ENCODE measurements around the gene UST. TPM values are rescaled to one million over a fixed set of nuclear protein-coding genes. Genes with fewer than 3 reads are reported as not detected.

Gene UST
- total and polyA plus RNA-seq, 2 of the 8 experiments (the other 6 are each of a cell fraction or from before 2014, with no cell fraction given) = 13.5 to 34.5 TPM

GRCh38 chr6:148888856-148889255 is 142.0 kb downstream of the UST start:
- H3K79me1 ChIP-seq (ENCODE audit: low read depth, low read length) = peaks cover 2% of the 10 kb centered on the region; the same call in 1 of the 2 replicates
- H3K4me2 ChIP-seq (ENCODE audit: insufficient read depth in 1 of 2, low read depth in 2 of 2, low read length in 2 of 2) = no peak overlapping the region
- H3K56ac ChIP-seq (replicated peaks; ENCODE audit: insufficient read length, low read depth, low read length) = no peak overlapping the region
- no peak overlapping the region for H2AFZ ChIP-seq (ENCODE audit: low read length)
- H2BK15ac ChIP-seq (ENCODE audit: low read length) = no peak overlapping the region
- H2BK20ac ChIP-seq (ENCODE audit: low read length) = no peak overlapping the region
- H3K4ac ChIP-seq (replicated peaks; ENCODE audit: insufficient read length, low read depth, low read length) = no peak overlapping the region
- ChIA-PET POLR2A (ENCODE audit: partially characterized antibody) (no interaction called here), CTCF (ENCODE audit: partially characterized antibody) (interaction anchor here (0.6 to 1.1 kb wide), 4 partner anchors 16 to 22 kb away, joined by 3 to 4 read pairs (median 3); no protein-coding TSS in a partner anchor)
- DNase-seq (ENCODE audit: low read depth in 1 of 2, low spot score in 2 of 2) = no peak
- no peaks in the 10 kb centered on the region for H4K20me1 ChIP-seq (replicated peaks in 1 of 2; ENCODE audit: control insufficient read depth in 1 of 2, insufficient read depth in 2 of 2, low read length in 2 of 2)
- no peak overlapping the region for H2BK12ac ChIP-seq (ENCODE audit: low read depth, low read length)
- no peak overlapping the region for H2AK5ac ChIP-seq (ENCODE audit: low read depth, low read length)
- H3K23ac ChIP-seq (ENCODE audit: insufficient read length) = no peak overlapping the region
- H3K27ac ChIP-seq (ENCODE audit: low read depth, low read length) = no peak overlapping the region
- no peak overlapping the region for H3K9ac ChIP-seq (replicated peaks in 1 of 4; ENCODE audit: extremely low read depth in 1 of 4, low read depth in 3 of 4, low read length in 3 of 4)
- WGBS, 2 experiments (ENCODE audit: extremely low coverage in 1 of 2, insufficient coverage in 1 of 2, insufficient read length in 1 of 2, insufficient replicate concordance in 2 of 2, low coverage in 1 of 2, low lambda C conversion rate in 2 of 2, missing lambda C conversion rate in 1 of 2) = 91% methylated on average over 3 of the region's 3 CpGs; no CpG with 5 or more reads in 1 of the 2 experiments
- H3K9me3 ChIP-seq (ENCODE audit: insufficient read depth in 2 of 2, low read depth in 1 of 2, low read length in 1 of 2) = no peaks in the 10 kb centered on the region
- H2BK120ac ChIP-seq (replicated peaks; ENCODE audit: low read depth, low read length) = no peak overlapping the region
- H3K14ac ChIP-seq (ENCODE audit: insufficient read length) = no peak overlapping the region
- no peak overlapping the region for H2BK5ac ChIP-seq (ENCODE audit: low read depth, low read length)
- no peak overlapping the region for H3K4me3 ChIP-seq (ENCODE audit: extremely low read depth in 1 of 4, insufficient read depth in 2 of 4, low read depth in 3 of 4, low read length in 4 of 4)
- FAIRE-seq = no peak
- no peak overlapping the region for H3K18ac ChIP-seq (ENCODE audit: extremely low read depth, low read length)
- no peak overlapping the region for H4K5ac ChIP-seq (ENCODE audit: insufficient read length, low read depth, low read length)
- H3K4me1 ChIP-seq (replicated peaks in 1 of 4; ENCODE audit: control insufficient read depth in 3 of 4, insufficient read depth in 4 of 4, low read length in 3 of 4) = peaks cover 2 to 16% (median 7%) of the 10 kb centered on the region in 4 experiments; a peak in 5 of 7 replicates
- H3K36me3 ChIP-seq (ENCODE audit: control insufficient read depth in 2 of 4, insufficient read depth in 4 of 4, low read length in 3 of 4) = peaks cover 0 to 15% (median 1%) of the 10 kb centered on the region in 4 experiments; a peak in 1 of 8 replicates
- no peaks in the 10 kb centered on the region for H3K27me3 ChIP-seq (replicated peaks in 1 of 4; ENCODE audit: control insufficient read depth in 3 of 4, extremely low read depth in 1 of 4, insufficient read depth in 3 of 4, low read length in 3 of 4)
- peaks cover 0 to 19% of the 10 kb centered on the region in 2 experiments; a peak in 2 of 4 replicates for H3K79me2 ChIP-seq (ENCODE audit: control insufficient read depth in 1 of 2, insufficient read depth in 2 of 2, low read length in 2 of 2)
- H3K23me2 ChIP-seq (ENCODE audit: low read depth, low read length) = no peaks in the 10 kb centered on the region
- no peak overlapping the region for H4K8ac ChIP-seq (ENCODE audit: extremely low read depth, insufficient read depth, low read length)
- no peak overlapping the region for H4K91ac ChIP-seq (replicated peaks; ENCODE audit: insufficient read length, low read length)
- TF ChIP-seq TAF1 (IDR thresholded peaks at IDR 0.05; ENCODE audit: low read depth, low read length) (no peak), SAP30 (IDR thresholded peaks at IDR 0.05; ENCODE audit: insufficient read depth, insufficient replicate concordance, low read length) (no peak), CBX5 (IDR thresholded peaks at IDR 0.05; ENCODE audit: low read depth, low read length) (no peak), GABPA (IDR thresholded peaks at IDR 0.05; ENCODE audit: borderline replicate concordance, insufficient read depth, low read length) (no peak), CHD2 (IDR thresholded peaks at IDR 0.05; ENCODE audit: low read length) (no peak), CEBPB (IDR thresholded peaks at IDR 0.05; ENCODE audit: low read depth, low read length) (no peak), MAFK (IDR thresholded peaks at IDR 0.05; ENCODE audit: low read depth, low read length) (no peak), SRF (IDR thresholded peaks at IDR 0.05; ENCODE audit: low read depth, low read length) (no peak), POLR2AphosphoS5 (IDR thresholded peaks at IDR 0.05; ENCODE audit: low read depth, low read length) (no peak), SIRT6 (IDR thresholded peaks at IDR 0.05; ENCODE audit: low read length) (no peak), SP2 (IDR thresholded peaks at IDR 0.05; ENCODE audit: low read length) (no peak), BCL11A (IDR thresholded peaks at IDR 0.05; ENCODE audit: low read depth in 2 of 2, low read length in 2 of 2) (no peak), BRCA1 (IDR thresholded peaks at IDR 0.05; ENCODE audit: low read depth, low read length) (no peak), TCF12 (IDR thresholded peaks at IDR 0.05; ENCODE audit: low read depth, low read length) (no peak), MAX (IDR thresholded peaks at IDR 0.05) (no peak)

Data from H1 (cell line).